H1 (cell line): ENCODE results near the gene CACNG1. TPM values are rescaled to one million over a fixed set of nuclear protein-coding genes. Genes with fewer than 3 reads are reported as not detected.

Experiments used
- CTCF ChIA-PET: fragments of 300-600 bp; sonication (Branson Sonifier 250); formaldehyde crosslinking; loops from one replicate; lab custom pipeline; 2021; ENCODE audit not compliant: partially characterized antibody; lab: Charles Lee
- POLR2A ChIA-PET: fragments of 300-600 bp; sonication (Branson Sonifier 250); formaldehyde crosslinking; loops from one replicate; lab custom pipeline; 2021; ENCODE audit warnings: inconsistent platforms; ENCODE audit not compliant: partially characterized antibody; lab: Charles Lee
- DNase-seq, 2 experiments: peaks; one replicate each; pipeline versions ENCODE4 v3.0.0 to v3.0.0-alpha.2; 2010 to 2022; ENCODE audit warnings: low spot score in 2 of 2, low read depth in 1 of 2, mixed read lengths in 1 of 2
- FAIRE-seq: peaks from 2 replicates; lab custom pipeline; 2011; peaks lifted over from hg19 to GRCh38; lab: Jason Lieb, UNC
- H2AFZ ChIP-seq: 2 replicates; pipeline ENCODE4 v1.8.1; 2012; ENCODE audit warnings: low read length, inconsistent platforms
- H2AK5ac ChIP-seq: 2 replicates; pipeline ENCODE4 v1.6.1; 2013; ENCODE audit warnings: low read depth, low read length
- H2BK120ac ChIP-seq: replicated peaks from 2 replicates; pipeline ENCODE3; 2013; ENCODE audit warnings: low read depth, low read length, inconsistent platforms
- H2BK12ac ChIP-seq: 2 replicates; pipeline ENCODE4 v1.6.1; 2013; ENCODE audit warnings: low read depth, low read length
- H2BK15ac ChIP-seq: 2 replicates; pipeline ENCODE4 v1.6.1; 2013; ENCODE audit warnings: low read length
- H2BK20ac ChIP-seq: 2 replicates; pipeline ENCODE4 v1.6.1; 2013; ENCODE audit warnings: low read length
- H2BK5ac ChIP-seq: 2 replicates; pipeline ENCODE4 v1.6.1; 2013; ENCODE audit warnings: low read depth, low read length
- H3K14ac ChIP-seq: 2 replicates; pipeline ENCODE4 v1.6.1; 2013; ENCODE audit warnings: inconsistent platforms; ENCODE audit not compliant: insufficient read length
- H3K18ac ChIP-seq: 2 replicates; pipeline ENCODE4 v1.6.1; 2013; ENCODE audit warnings: low read length; ENCODE audit errors: extremely low read depth
- H3K23ac ChIP-seq: 2 replicates; pipeline ENCODE4 v1.6.1; 2013; ENCODE audit warnings: inconsistent platforms; ENCODE audit not compliant: insufficient read length
- H3K23me2 ChIP-seq: 2 replicates; pipeline ENCODE4 v1.6.1; 2013; ENCODE audit warnings: low read depth, low read length
- H3K27ac ChIP-seq: 2 replicates; pipeline ENCODE4 v1.6.1; 2011; ENCODE audit warnings: low read depth, low read length, inconsistent platforms
- H3K27me3 ChIP-seq, 4 experiments: replicated peaks in 1 of 4; 1 replicate in 1 of 4; 2 replicates in 3 of 4; pipeline versions ENCODE4 v1.6.1 to v1.8.1; 2011 to 2013; ENCODE audit warnings: low read length in 3 of 4, mild to moderate bottlenecking in 3 of 4, inconsistent platforms in 2 of 4, mixed read lengths in 2 of 4, moderate library complexity in 1 of 4; ENCODE audit not compliant: control insufficient read depth in 3 of 4, insufficient read depth in 3 of 4; ENCODE audit errors: extremely low read depth in 1 of 4
- H3K36me3 ChIP-seq, 4 experiments: 2 replicates each; pipeline versions ENCODE4 v1.6.1 to v1.8.1; 2011 to 2013; ENCODE audit warnings: mild to moderate bottlenecking in 4 of 4, low read length in 3 of 4, moderate library complexity in 2 of 4, control low read depth in 1 of 4, inconsistent platforms in 1 of 4; ENCODE audit not compliant: insufficient read depth in 4 of 4, control insufficient read depth in 2 of 4
- H3K4ac ChIP-seq: replicated peaks from 2 replicates; pipeline ENCODE3; 2013; ENCODE audit warnings: low read length, low read depth, mixed read lengths, inconsistent platforms; ENCODE audit not compliant: insufficient read length
- H3K4me1 ChIP-seq, 4 experiments: replicated peaks in 1 of 4; 1 replicate in 1 of 4; 2 replicates in 3 of 4; pipeline versions ENCODE4 v1.6.1 to v1.8.1; 2011 to 2013; ENCODE audit warnings: low read length in 3 of 4, inconsistent platforms in 2 of 4, mixed read lengths in 1 of 4; ENCODE audit not compliant: insufficient read depth in 4 of 4, control insufficient read depth in 3 of 4
- H3K4me2 ChIP-seq, 2 experiments: 2 replicates each; pipeline versions ENCODE4 v1.6.1 to v1.8.1; 2011 to 2013; ENCODE audit warnings: low read depth in 2 of 2, low read length in 2 of 2, control low read depth in 1 of 2, inconsistent platforms in 1 of 2, mild to moderate bottlenecking in 1 of 2; ENCODE audit not compliant: insufficient read depth in 1 of 2
- H3K4me3 ChIP-seq, 4 experiments: fragments of 200-600, 300-600 bp in 1 of 4; sonication (generic), shearing (Covaris generic), sonication (Bioruptor Twin) in 1 of 4; 2 replicates each; pipeline versions ENCODE4 v1.5.1 to v1.8.1; 2011 to 2016; ENCODE audit warnings: low read length in 4 of 4, low read depth in 3 of 4, control low read depth in 2 of 4, inconsistent platforms in 2 of 4, mild to moderate bottlenecking in 2 of 4, mixed read lengths in 1 of 4, moderate library complexity in 1 of 4; ENCODE audit not compliant: insufficient read depth in 2 of 4; ENCODE audit errors: extremely low read depth in 1 of 4
- H3K56ac ChIP-seq: replicated peaks from 2 replicates; pipeline ENCODE3; 2013; ENCODE audit warnings: low read depth, mild to moderate bottlenecking, mixed read lengths, low read length, inconsistent platforms; ENCODE audit not compliant: insufficient read length
- H3K79me1 ChIP-seq: 2 replicates; pipeline ENCODE4 v1.6.1; 2013; ENCODE audit warnings: low read depth, low read length, control low read depth
- H3K79me2 ChIP-seq, 2 experiments: 2 replicates each; pipeline versions ENCODE4 v1.6.1 to v1.8.1; 2012 to 2013; ENCODE audit warnings: low read length in 2 of 2, mild to moderate bottlenecking in 2 of 2, inconsistent platforms in 1 of 2; ENCODE audit not compliant: insufficient read depth in 2 of 2, control insufficient read depth in 1 of 2
- H3K9ac ChIP-seq, 4 experiments: replicated peaks in 1 of 4; 1 replicate in 1 of 4; 2 replicates in 3 of 4; pipeline versions ENCODE4 v1.6.1 to v1.8.1; 2011 to 2013; ENCODE audit warnings: low read depth in 3 of 4, low read length in 3 of 4, control low read depth in 2 of 4, mild to moderate bottlenecking in 2 of 4, moderate library complexity in 2 of 4, inconsistent platforms in 1 of 4; ENCODE audit errors: extremely low read depth in 1 of 4
- H3K9me3 ChIP-seq, 2 experiments: 2 replicates each; pipeline versions ENCODE4 v1.6.1 to v1.8.1; 2012 to 2013; ENCODE audit warnings: mild to moderate bottlenecking in 2 of 2, moderate library complexity in 2 of 2, control low read depth in 1 of 2, inconsistent platforms in 1 of 2, low read depth in 1 of 2, low read length in 1 of 2, mixed read lengths in 1 of 2; ENCODE audit not compliant: insufficient read depth in 2 of 2
- H4K20me1 ChIP-seq, 2 experiments: replicated peaks in 1 of 2; 2 replicates each; pipeline versions ENCODE3 to v1.8.1; 2011 to 2013; ENCODE audit warnings: inconsistent platforms in 2 of 2, low read length in 2 of 2, mild to moderate bottlenecking in 1 of 2; ENCODE audit not compliant: insufficient read depth in 2 of 2, control insufficient read depth in 1 of 2
- H4K5ac ChIP-seq: 2 replicates; pipeline ENCODE4 v1.6.1; 2013; ENCODE audit warnings: low read length, low read depth, mixed read lengths, inconsistent platforms; ENCODE audit not compliant: insufficient read length
- H4K8ac ChIP-seq: 2 replicates; pipeline ENCODE4 v1.8.0; 2013; ENCODE audit warnings: mild to moderate bottlenecking, moderate library complexity, low read length, inconsistent platforms; ENCODE audit not compliant: insufficient read depth; ENCODE audit errors: extremely low read depth
- H4K91ac ChIP-seq: replicated peaks from 2 replicates; pipeline ENCODE3; 2013; ENCODE audit warnings: low read length, mixed read lengths, inconsistent platforms; ENCODE audit not compliant: insufficient read length
- ASH2L ChIP-seq: fragments of 200-600, 300-600 bp; sonication (generic); IDR thresholded peaks from one replicate; pipeline ENCODE4 v1.7.1; 2017; ENCODE audit warnings: low read length
- BRCA1 ChIP-seq: IDR thresholded peaks from 2 replicates; pipeline ENCODE4 v1.6.1; 2012; ENCODE audit warnings: low read depth, low read length, improper control_type of control experiment
- CHD1 ChIP-seq: IDR thresholded peaks from 2 replicates; pipeline ENCODE4 v1.6.1; 2012; ENCODE audit warnings: low read depth, low read length, improper control_type of control experiment
- CTBP2 ChIP-seq: IDR thresholded peaks from 2 replicates; pipeline ENCODE4 v1.7.0; 2011; ENCODE audit warnings: borderline replicate concordance, mild to moderate bottlenecking, moderate library complexity, mixed read lengths, low read length; ENCODE audit not compliant: insufficient read depth, insufficient read length
- CTCF ChIP-seq, 3 experiments: IDR thresholded peaks; 1 replicate in 2 of 3; 2 replicates in 1 of 3; pipeline versions ENCODE4 v1.5.1 to v1.6.1; 2011; ENCODE audit warnings: low read length in 3 of 3, mild to moderate bottlenecking in 3 of 3, inconsistent platforms in 2 of 3, low read depth in 1 of 3, moderate library complexity in 1 of 3; ENCODE audit not compliant: insufficient read depth in 1 of 3; ENCODE audit errors: control extremely low read depth in 1 of 3
- JUND ChIP-seq: IDR thresholded peaks from 2 replicates; pipeline ENCODE4 v1.6.1; 2011; ENCODE audit warnings: mild to moderate bottlenecking, improper control_type of control experiment, low read length
- POLR2AphosphoS5 ChIP-seq: IDR thresholded peaks from 2 replicates; pipeline ENCODE4 v1.6.1; 2011; ENCODE audit warnings: low read depth, low read length
- RBBP5 ChIP-seq: IDR thresholded peaks from 2 replicates; pipeline ENCODE4 v1.7.1; 2012; ENCODE audit warnings: low read depth, mild to moderate bottlenecking, inconsistent platforms, low read length, moderate library complexity, borderline replicate concordance
- SIN3A ChIP-seq, 2 experiments: IDR thresholded peaks in 1 of 2; conservative IDR thresholded peaks in 1 of 2; 2 replicates each; pipeline ENCODE4 v1.6.1; 2011 to 2012; ENCODE audit warnings: low read length in 2 of 2, improper control_type of control experiment in 1 of 2, low read depth in 1 of 2, mild to moderate bottlenecking in 1 of 2
- SP4 ChIP-seq: IDR thresholded peaks from 2 replicates; pipeline ENCODE4 v1.6.1; 2012; ENCODE audit warnings: low read length, inconsistent platforms
- SUZ12 ChIP-seq: fragments of 200-600 bp; sonication (generic); IDR thresholded peaks from 2 replicates; pipeline ENCODE4 v1.6.1; 2012; ENCODE audit warnings: mild to moderate bottlenecking, inconsistent platforms, low read length, moderate library complexity, mixed read lengths
- TBP ChIP-seq: IDR thresholded peaks from 2 replicates; pipeline ENCODE4 v1.6.1; 2011; ENCODE audit warnings: low read depth, low read length, improper control_type of control experiment
- TCF12 ChIP-seq: IDR thresholded peaks from 2 replicates; pipeline ENCODE4 v1.6.1; 2011; ENCODE audit warnings: low read depth, mild to moderate bottlenecking, low read length
- WGBS, 2 experiments: shearing (Covaris generic) in 1 of 2; methylation state at CpG; one replicate each; pipeline versions ENCODE4 v1.1.6 to v1.1.7; 2013 to 2015; ENCODE audit warnings: low lambda C conversion rate in 2 of 2, mixed read lengths in 2 of 2, inconsistent platforms in 1 of 2, low coverage in 1 of 2, missing lambda C conversion rate in 1 of 2; ENCODE audit not compliant: insufficient replicate concordance in 2 of 2, insufficient coverage in 1 of 2, insufficient read length in 1 of 2; ENCODE audit errors: extremely low coverage in 1 of 2, missing lambda C conversion rate in 1 of 2; 5-methylcytosine and 5-hydroxymethylcytosine counted together
- polyA plus RNA-seq, 7 experiments: library from polyadenylated mRNA; depleted of rRNA in 3 of 7; stranded (reverse) in 5 of 7; unstranded in 2 of 7; fragments of >200 nt in 5 of 7; fragments of 200-250 nt in 2 of 7; gene quantifications; 1 replicate in 5 of 7; 2 replicates in 1 of 7; 4 replicates in 1 of 7; pipeline versions ENCODE4 v1.2.1 to v1.2.3, GENCODE V29; 2011 to 2013; ENCODE audit warnings: missing spikeins in 2 of 7, mixed read lengths in 2 of 7
- total RNA-seq: library from RNA; stranded (reverse); fragmentation: NEBNext Ultra II Directional; extraction: Animal tissue kit (Norgen Biotek cat#: 25700); gene quantifications from 2 replicates; pipeline ENCODE4 v1.2.1, GENCODE V29; 2021

CACNG1 gene
- total and polyA plus RNA-seq, 2 of the 8 experiments (the other 6 are each of a cell fraction or from before 2014, with no cell fraction given): not detected

- CTCF ChIA-PET: interaction anchor here (0.6 to 0.9 kb wide), 2 partner anchors 30 to 321 kb away, joined by 3 read pairs; no protein-coding TSS in a partner anchor
- Histone ChIP-seq H3K18ac (no peak overlapping the region), H3K36me3 (no peaks in the 10 kb centered on the region), H4K20me1 (no peaks in the 10 kb centered on the region), H2AK5ac (no peak overlapping the region), H3K4me3 (no peak overlapping the region), H3K14ac (no peak overlapping the region), H2BK20ac (no peak overlapping the region), H2BK12ac (no peak overlapping the region), H3K79me2 (no peaks in the 10 kb centered on the region), H3K27me3 (no peaks in the 10 kb centered on the region), H3K4me1 (no peaks in the 10 kb centered on the region), H4K91ac (no peak overlapping the region), H3K9me3 (no peaks in the 10 kb centered on the region; a peak in 1 of 4 replicates), H2AFZ (no peak overlapping the region), H3K4ac (no peak overlapping the region), H4K8ac (no peak overlapping the region), H3K23ac (no peak overlapping the region), H4K5ac (no peak overlapping the region), H3K9ac (no peak overlapping the region), H2BK120ac (no peak overlapping the region), H3K56ac (no peak overlapping the region), H3K79me1 (no peaks in the 10 kb centered on the region), H3K23me2 (no peaks in the 10 kb centered on the region), H3K4me2 (no peak overlapping the region), H2BK15ac (no peak overlapping the region), H2BK5ac (no peak overlapping the region), H3K27ac (no peak overlapping the region)
- POLR2A ChIA-PET: no interaction called here
- WGBS, 2 experiments: 88% methylated on average over 5 of the region's 5 CpGs; no CpG with 5 or more reads in 1 of the 2 experiments
- FAIRE-seq (no peak), DNase-seq (no peak)
- TF ChIP-seq ASH2L: no peak
- no peak for TF ChIP-seq CTBP2
- no peak for TF ChIP-seq SIN3A (conservative IDR thresholded peaks at IDR 0.05 in 1 of 2, IDR thresholded peaks at IDR 0.05 in 1 of 2; ENCODE audit: low read depth in 1 of 2, low read length in 2 of 2)
- TF ChIP-seq JUND: no peak
- no peak for TF ChIP-seq RBBP5
- TF ChIP-seq SUZ12: no peak
- TF ChIP-seq SP4: no peak
- no peak for TF ChIP-seq TCF12
- no peak for TF ChIP-seq CHD1
- TF ChIP-seq TBP: no peak
- TF ChIP-seq BRCA1: no peak
- no peak for TF ChIP-seq POLR2AphosphoS5
- TF ChIP-seq CTCF (IDR thresholded peaks at IDR 0.05; ENCODE audit: control extremely low read depth in 1 of 3, insufficient read depth in 1 of 3, low read depth in 1 of 3, low read length in 3 of 3): no peak
Observed at GRCh38 chr17:66996926-66997325, 47.4 kb upstream of the CACNG1 start.
